SK-N-SH (cell line): ENCODE results near the gene AGR3.

Experiments used
- PBX3 ChIP-seq: IDR thresholded peaks from 2 replicates; pipeline ENCODE4; 2012
- REST ChIP-seq: IDR thresholded peaks from 2 replicates; pipeline ENCODE4 v1.6.1; 2012; ENCODE audit warnings: mild to moderate bottlenecking, low read depth, low read length, moderate library complexity

DNA sequence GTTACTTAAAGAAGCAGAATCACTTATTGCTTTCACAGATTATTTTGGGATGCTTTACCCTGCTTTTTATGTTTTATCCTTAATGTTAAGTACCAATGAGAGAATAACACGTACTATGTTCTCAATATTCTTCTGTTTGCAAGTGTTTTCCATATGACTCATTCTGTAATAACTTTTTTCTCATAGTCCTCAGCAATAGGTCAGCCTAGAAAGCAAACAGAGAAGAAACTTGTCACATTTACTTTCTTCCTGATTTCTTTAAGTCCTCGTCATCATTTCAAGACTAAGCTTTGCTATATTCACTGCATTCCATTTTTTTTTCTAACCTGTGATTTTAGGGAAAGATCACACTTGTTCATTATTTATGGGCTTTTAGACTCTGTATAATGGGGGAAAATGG, 70.2 kb downstream of the AGR3 start:
- TF ChIP-seq REST (no peak), PBX3 (no peak)
